Aorta (tissue), 5 donors: ENCODE data around the gene RPRD2. TPM values are rescaled to one million over a fixed set of nuclear protein-coding genes. Genes with fewer than 3 reads are reported as not detected.

Experiments
- ATAC-seq: fragments of 200-7000 bp; cut with Tn5 transposase; one replicate; pipeline ENCODE4 v1.9.1; 2022; ENCODE audit warnings: moderate library complexity; ENCODE audit not compliant: low FRiP score
- DNase-seq, 2 donors: peaks; one replicate each; pipeline ENCODE4 v3.0.0-alpha.2; 2020
- H3K27ac ChIP-seq, 2 donors: one replicate each; pipeline ENCODE4 v1.5.1; 2013; ENCODE audit warnings: low read length in 2 of 2, mild to moderate bottlenecking in 2 of 2, moderate library complexity in 2 of 2, control low read depth in 1 of 2, inconsistent platforms in 1 of 2, low read depth in 1 of 2
- H3K27me3 ChIP-seq, 2 donors: one replicate each; pipeline ENCODE4 v1.6.1; 2013; ENCODE audit warnings: control low read depth in 1 of 2, low read length in 1 of 2, mild to moderate bottlenecking in 1 of 2, moderate library complexity in 1 of 2; ENCODE audit not compliant: insufficient read depth in 2 of 2, control insufficient read depth in 1 of 2
- H3K36me3 ChIP-seq, 2 donors: one replicate each; pipeline ENCODE4 v1.6.1; 2013; ENCODE audit warnings: control low read depth in 1 of 2, low read length in 1 of 2, mild to moderate bottlenecking in 1 of 2; ENCODE audit not compliant: insufficient read depth in 2 of 2, control insufficient read depth in 1 of 2
- H3K4me1 ChIP-seq, 2 donors: one replicate each; pipeline ENCODE4 v1.6.1; 2013; ENCODE audit warnings: low read length in 2 of 2, control low read depth in 1 of 2, mild to moderate bottlenecking in 1 of 2, moderate library complexity in 1 of 2; ENCODE audit not compliant: insufficient read depth in 2 of 2, control insufficient read depth in 1 of 2
- H3K4me3 ChIP-seq, 2 donors: one replicate each; pipeline ENCODE4 v1.5.1; 2013; ENCODE audit warnings: low read length in 2 of 2, control low read depth in 1 of 2, mild to moderate bottlenecking in 1 of 2
- H3K9me3 ChIP-seq: one replicate; pipeline ENCODE4 v1.6.1; 2013; ENCODE audit warnings: mild to moderate bottlenecking, low read length; ENCODE audit not compliant: control insufficient read depth
- WGBS, 2 donors: extraction: QIAGEN DNeasy Blood & Tissue Kit; methylation state at CpG; one replicate each; pipeline ENCODE4 v1.1.7; 2013; 5-methylcytosine and 5-hydroxymethylcytosine counted together
- intact Hi-C, 2 donors: fragments of 100-400 bp; cut with DNase I; formaldehyde crosslinking; loops; one replicate each; pipeline versions ENCODE4 v1.14.2 to v1.15.0; 2022
- polyA plus RNA-seq, 2 donors: library from polyadenylated mRNA; stranded (reverse); fragments of 200-250 nt; gene quantifications; one replicate each; pipeline ENCODE4 v1.2.3, GENCODE V29; 2013
- total RNA-seq, 2 donors: library from RNA; stranded (reverse); fragmentation: NEBNext Ultra II Directional; extraction: Animal tissue kit (Norgen Biotek cat#: 25700); gene quantifications; one replicate each; pipeline ENCODE4 v1.2.1, GENCODE V29; 2021
- donor health status: healthy with polysubstance abuse.
- donor health status: Bipolar disorder and iron deficiency.
- donor health status: DM: no; HTN: no; CAD: no.
- donor health status: DM: no; HTN: no; CAD: no.
- donor health status: DM: yes; HTN: yes; CAD: no.

RPRD2 gene
- total and polyA plus RNA-seq, 4 donors, result 4.5 to 30.9 (median 19.1) TPM

- no peaks in the 10 kb centered on the region for H3K36me3 ChIP-seq
- H3K27me3 ChIP-seq, result no peaks in the 10 kb centered on the region
- H3K27ac ChIP-seq, result no peak overlapping the region
- ATAC-seq (no peak), DNase-seq (no peak)
- WGBS, 2 donors, result 78 to 79% methylated on average over 5 of the region's 5 CpGs
- H3K4me1 ChIP-seq, result no peaks in the 10 kb centered on the region
- H3K9me3 ChIP-seq, result no peaks in the 10 kb centered on the region
- no peak overlapping the region for H3K4me3 ChIP-seq
- intact Hi-C loops, result no loop called here
Observed at GRCh38 chr1:150420560-150421265, 56.8 kb downstream of the RPRD2 start.

- Histone ChIP-seq H3K9me3 (no peaks in the 10 kb centered on the region), H3K36me3 (no peaks in the 10 kb centered on the region), H3K27ac (no peak overlapping the region), H3K27me3 (no peaks in the 10 kb centered on the region), H3K4me1 (no peaks in the 10 kb centered on the region), H3K4me3 (no peak overlapping the region)
- WGBS, 2 donors, result 78% methylated on average over 2 of the region's 2 CpGs
- intact Hi-C loops, result no loop called here
- no peak for ATAC-seq
- DNase-seq, result no peak
Observed at GRCh38 chr1:150422541-150422940, 58.6 kb downstream of the RPRD2 start.

GRCh38 chr1:150429805-150430204 is 65.9 kb downstream of the RPRD2 start:
- H3K27ac ChIP-seq, result no peak overlapping the region
- H3K9me3 ChIP-seq, result no peaks in the 10 kb centered on the region
- H3K4me1 ChIP-seq, result no peaks in the 10 kb centered on the region
- H3K27me3 ChIP-seq, result no peaks in the 10 kb centered on the region
- no peak overlapping the region for H3K4me3 ChIP-seq
- peaks cover 0 to 3% of the 10 kb centered on the region in 2 donors for H3K36me3 ChIP-seq
- ATAC-seq (no peak), DNase-seq (no peak)
- intact Hi-C loops, result no loop called here
- WGBS, 2 donors, result 73 to 75% methylated on average over 3 of the region's 3 CpGs

GRCh38 chr1:150441121-150441520 is 77.2 kb downstream of the RPRD2 start:
- Histone ChIP-seq H3K27me3 (no peaks in the 10 kb centered on the region), H3K36me3 (peaks cover 2 to 3% of the 10 kb centered on the region in 2 donors), H3K27ac (no peak overlapping the region), H3K4me3 (no peak overlapping the region), H3K4me1 (no peaks in the 10 kb centered on the region), H3K9me3 (no peaks in the 10 kb centered on the region)
- intact Hi-C loops, result no loop called here
- WGBS, 2 donors, result 89 to 90% methylated on average over 2 of the region's 2 CpGs
- ATAC-seq, result no peak
- DNase-seq, result no peak

- Histone ChIP-seq H3K4me3 (no peak overlapping the region), H3K36me3 (peaks cover 2 to 3% of the 10 kb centered on the region in 2 donors), H3K9me3 (no peaks in the 10 kb centered on the region), H3K27me3 (no peaks in the 10 kb centered on the region), H3K27ac (no peak overlapping the region), H3K4me1 (no peaks in the 10 kb centered on the region)
- intact Hi-C loops, result no loop called here
- ATAC-seq (no peak), DNase-seq (no peak)
- WGBS, 2 donors, result 97 to 100% methylated on average over 1 of the region's 1 CpG
Observed at GRCh38 chr1:150444232-150444631, 80.3 kb downstream of the RPRD2 start.

GRCh38 chr1:150456146-150456647 is 92.2 kb downstream of the RPRD2 start:
- Histone ChIP-seq H3K4me1 (no peaks in the 10 kb centered on the region), H3K4me3 (no peak overlapping the region), H3K27ac (no peak overlapping the region), H3K9me3 (no peaks in the 10 kb centered on the region), H3K27me3 (no peaks in the 10 kb centered on the region), H3K36me3 (peaks cover 0 to 5% of the 10 kb centered on the region in 2 donors)
- ATAC-seq (no peak), DNase-seq (no peak)
- WGBS, 2 donors, result 33 to 51% methylated on average over 4 of the region's 4 CpGs
- intact Hi-C loops, result no loop called here

- intact Hi-C loops, result loop anchor here (5.0 to 10.0 kb wide), 3 partner anchors 93 to 160 kb away; partner anchors contain the start of gene ENSA (in 1 of the 2)
- 27 to 28% methylated on average over 4 of the region's 4 CpGs for WGBS, 2 donors
- no peaks in the 10 kb centered on the region for H3K27me3 ChIP-seq
- no peaks in the 10 kb centered on the region for H3K9me3 ChIP-seq
- H3K4me1 ChIP-seq, result no peaks in the 10 kb centered on the region
- H3K27ac ChIP-seq, result no peak overlapping the region
- peaks cover 4 to 5% of the 10 kb centered on the region in 2 donors for H3K36me3 ChIP-seq
- ATAC-seq, result peak; percentile 71
- DNase-seq, result peak in 1 of 2 donors; percentile 62
- no peak overlapping the region for H3K4me3 ChIP-seq
Observed at GRCh38 chr1:150464422-150464826, 100.5 kb downstream of the RPRD2 start.

GRCh38 chr1:150466964-150467363 is 103.0 kb downstream of the RPRD2 start:
- intact Hi-C loops, result loop anchor here (5.0 to 10.0 kb wide), 3 partner anchors 65 to 158 kb away; partner anchors contain the start of gene ENSA (in 1 of the 2)
- H3K36me3 ChIP-seq, result peaks cover 0 to 8% of the 10 kb centered on the region in 2 donors

GRCh38 chr1:150469291-150469690 is 105.3 kb downstream of the RPRD2 start:
- intact Hi-C loops, result loop anchor here (5.0 to 10.0 kb wide), 3 partner anchors 63 to 156 kb away; partner anchors contain the start of gene ENSA (in 1 of the 2)
- no peaks in the 10 kb centered on the region for H3K4me1 ChIP-seq
- DNase-seq (no peak), ATAC-seq (no peak)
- no peaks in the 10 kb centered on the region for H3K9me3 ChIP-seq
- 8 to 9% methylated on average over 1 of the region's 1 CpG for WGBS, 2 donors
- no peak overlapping the region for H3K4me3 ChIP-seq
- H3K27me3 ChIP-seq, result no peaks in the 10 kb centered on the region
- peak overlapping the region in 1 of 2 donors; percentile 11 for H3K27ac ChIP-seq
- H3K36me3 ChIP-seq, result peaks cover 0 to 9% of the 10 kb centered on the region in 2 donors

More at GRCh38 chr1:150466964-150467363, 103.0 kb downstream of the RPRD2 start:
- no peaks in the 10 kb centered on the region for H3K9me3 ChIP-seq
- no peaks in the 10 kb centered on the region for H3K27me3 ChIP-seq
- H3K4me1 ChIP-seq, result no peaks in the 10 kb centered on the region
- H3K4me3 ChIP-seq, result no peak overlapping the region
- no peak overlapping the region for H3K27ac ChIP-seq
- DNase-seq, result no peak
- ATAC-seq, result no peak
